Middle frontal gyrus (tissue), 1 donor: ENCODE results near the gene RAMP3.

ENCODE experiments used
- DNase-seq: peaks from one replicate; pipeline ENCODE4 v3.0.0-alpha.2; 2015; ENCODE audit warnings: low spot score; ENCODE audit errors: extremely low spot score

The RAMP3 gene

GRCh38 chr7:45178241-45179225 lies 20.9 kb downstream of the RAMP3 start:
- DNase-seq, result no peak

GRCh38 chr7:45179666-45180065 lies 22.1 kb downstream of the RAMP3 start:
- DNase-seq, result no peak

- DNase-seq, result no peak
Measured at GRCh38 chr7:45180084-45180986, 22.7 kb downstream of the RAMP3 start.

- no peak for DNase-seq
Measured at GRCh38 chr7:45181286-45181960, 23.8 kb downstream of the RAMP3 start.

- no peak for DNase-seq
Measured at GRCh38 chr7:45181991-45182855, 24.6 kb downstream of the RAMP3 start.

- DNase-seq, result no peak
Measured at GRCh38 chr7:45182856-45183710, 25.5 kb downstream of the RAMP3 start.

GRCh38 chr7:45183711-45184210 lies 26.2 kb downstream of the RAMP3 start:
- no peak for DNase-seq

- DNase-seq, result no peak
Measured at GRCh38 chr7:45184326-45185027, 26.9 kb downstream of the RAMP3 start.

GRCh38 chr7:45185028-45185863 lies 27.7 kb downstream of the RAMP3 start:
- DNase-seq, result no peak

- no peak for DNase-seq
Measured at GRCh38 chr7:45185864-45186250, 28.3 kb downstream of the RAMP3 start.

- no peak for DNase-seq
Measured at GRCh38 chr7:45186261-45186813, 28.7 kb downstream of the RAMP3 start.

- no peak for DNase-seq
Measured at GRCh38 chr7:45187089-45187945, 29.7 kb downstream of the RAMP3 start.

GRCh38 chr7:45187946-45188411 lies 30.4 kb downstream of the RAMP3 start:
- no peak for DNase-seq

- DNase-seq, result no peak
Measured at GRCh38 chr7:45188736-45189135, 31.1 kb downstream of the RAMP3 start.

GRCh38 chr7:45189151-45189970 lies 31.8 kb downstream of the RAMP3 start:
- no peak for DNase-seq
